Stimulated activated CD8-positive, alpha-beta memory T cell treated with anti-CD3 and anti-CD28 coated beads, Interleukin-15, amount 100 ng/mL, for 24 hours (primary cell): ENCODE results near the gene SEC24D.

Experiments
- DNase-seq: peaks from one replicate; pipeline ENCODE4 v3.0.0-alpha.2; 2020; ENCODE audit warnings: low read depth

SEC24D gene

GRCh38 chr4:118751629-118752323, 84.2 kb downstream of the SEC24D start:
- no peak for DNase-seq

DNA sequence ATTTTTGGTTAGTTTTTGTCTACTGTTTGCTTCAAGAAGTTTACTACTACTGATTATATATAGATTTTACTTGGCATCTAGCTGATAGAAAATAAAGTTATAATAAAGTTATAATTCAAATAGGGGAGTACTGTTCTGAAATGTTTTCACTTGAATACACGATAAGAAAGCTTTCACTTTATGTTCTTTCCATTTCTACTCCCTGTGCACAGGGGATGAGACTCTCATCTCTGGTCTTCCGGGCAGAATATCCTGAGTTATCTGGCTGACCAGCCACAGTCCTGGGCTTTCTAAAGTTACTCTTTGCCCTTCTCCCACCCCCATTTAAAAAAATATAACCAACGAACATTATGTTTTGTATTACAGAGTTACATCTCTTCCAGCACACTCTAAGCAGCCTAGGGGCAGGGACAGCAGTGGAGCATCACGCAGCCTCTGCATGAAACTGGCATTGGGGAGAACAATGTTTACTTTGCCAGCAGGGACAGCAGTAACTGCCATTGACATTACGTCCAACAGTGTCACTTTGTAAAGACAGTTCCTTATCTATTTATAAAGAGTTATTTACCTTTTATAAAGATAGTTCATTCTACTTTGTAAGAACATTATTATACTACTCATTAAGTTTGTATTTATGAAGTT, 86.5 kb downstream of the SEC24D start:
- no peak for DNase-seq

GRCh38 chr4:118746251-118746919, 89.5 kb downstream of the SEC24D start:
- DNase-seq = no peak

GRCh38 chr4:118745357-118745756, 90.6 kb downstream of the SEC24D start:
- no peak for DNase-seq

- no peak for DNase-seq
Observed at GRCh38 chr4:118743867-118744266, 92.1 kb downstream of the SEC24D start.

- DNase-seq = no peak
Observed at GRCh38 chr4:118742050-118742449, 93.9 kb downstream of the SEC24D start.

DNA sequence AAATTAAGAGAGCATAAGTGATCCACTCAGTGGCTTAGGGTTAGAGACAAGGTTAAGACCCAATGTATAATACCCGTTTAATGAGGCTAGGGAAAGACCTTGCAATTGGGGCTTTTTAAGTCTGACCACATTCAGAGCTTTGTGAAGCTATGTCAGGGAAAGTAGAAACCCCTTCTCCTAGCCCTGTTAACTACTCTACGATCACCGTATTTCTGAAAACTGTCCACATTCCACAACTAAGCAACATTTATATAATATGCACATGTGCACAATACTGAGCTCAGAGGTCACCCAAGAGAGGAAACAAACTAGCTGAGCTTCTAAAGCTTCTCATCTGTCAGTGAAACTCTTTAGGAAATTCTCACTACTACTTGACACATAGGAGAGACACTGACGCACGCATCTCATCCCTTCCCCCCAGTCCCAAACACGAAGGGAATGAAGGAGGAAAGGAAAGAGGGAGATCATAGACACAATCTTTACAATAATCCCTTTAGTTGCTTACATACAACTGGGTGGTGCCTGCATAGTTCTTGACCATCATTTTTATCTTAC, 94.5 kb downstream of the SEC24D start:
- no peak for DNase-seq

- no peak for DNase-seq
Observed at GRCh38 chr4:118740869-118741268, 95.1 kb downstream of the SEC24D start.

GRCh38 chr4:118739022-118739713, 96.8 kb downstream of the SEC24D start:
- no peak for DNase-seq

DNA sequence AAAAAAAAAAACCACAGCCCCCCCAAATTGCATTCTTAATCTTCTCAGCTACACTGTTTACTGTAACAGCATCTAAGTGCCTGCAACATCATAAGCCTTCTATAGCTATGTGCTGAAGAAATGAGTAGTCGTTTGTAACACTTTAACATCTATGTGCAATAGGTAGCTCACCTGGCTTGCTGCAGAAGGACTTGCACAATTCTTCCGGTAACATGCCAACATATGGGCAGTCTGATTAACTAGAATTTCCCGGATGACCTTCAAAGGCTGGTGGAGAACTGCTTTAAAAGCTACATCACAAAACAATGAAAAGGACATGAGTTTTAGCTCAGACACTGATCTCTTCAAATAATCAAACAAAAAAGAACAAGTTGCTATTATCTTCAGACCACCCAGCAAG, 97.8 kb downstream of the SEC24D start:
- no peak for DNase-seq

DNA sequence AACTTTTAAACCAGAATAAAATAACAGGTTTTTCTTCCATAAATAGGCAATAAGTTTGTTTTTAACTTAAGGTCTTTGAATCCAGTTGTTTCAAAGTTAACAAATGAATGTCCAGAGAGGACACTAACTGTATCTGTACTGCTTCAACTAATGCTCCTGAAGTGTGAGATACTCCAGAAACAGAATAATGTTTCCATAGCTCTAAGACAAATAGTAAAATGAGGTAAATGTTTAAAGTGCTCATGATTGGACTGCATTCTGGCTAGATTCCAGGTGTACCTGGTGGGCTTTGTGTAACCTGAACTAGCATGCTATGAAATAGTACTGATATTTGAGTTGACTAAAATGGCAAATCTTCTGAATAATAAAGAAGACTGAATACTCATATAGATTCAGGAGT, 99.0 kb downstream of the SEC24D start:
- no peak for DNase-seq

- no peak for DNase-seq
Observed at GRCh38 chr4:118734491-118735205, 101.3 kb downstream of the SEC24D start.

DNA sequence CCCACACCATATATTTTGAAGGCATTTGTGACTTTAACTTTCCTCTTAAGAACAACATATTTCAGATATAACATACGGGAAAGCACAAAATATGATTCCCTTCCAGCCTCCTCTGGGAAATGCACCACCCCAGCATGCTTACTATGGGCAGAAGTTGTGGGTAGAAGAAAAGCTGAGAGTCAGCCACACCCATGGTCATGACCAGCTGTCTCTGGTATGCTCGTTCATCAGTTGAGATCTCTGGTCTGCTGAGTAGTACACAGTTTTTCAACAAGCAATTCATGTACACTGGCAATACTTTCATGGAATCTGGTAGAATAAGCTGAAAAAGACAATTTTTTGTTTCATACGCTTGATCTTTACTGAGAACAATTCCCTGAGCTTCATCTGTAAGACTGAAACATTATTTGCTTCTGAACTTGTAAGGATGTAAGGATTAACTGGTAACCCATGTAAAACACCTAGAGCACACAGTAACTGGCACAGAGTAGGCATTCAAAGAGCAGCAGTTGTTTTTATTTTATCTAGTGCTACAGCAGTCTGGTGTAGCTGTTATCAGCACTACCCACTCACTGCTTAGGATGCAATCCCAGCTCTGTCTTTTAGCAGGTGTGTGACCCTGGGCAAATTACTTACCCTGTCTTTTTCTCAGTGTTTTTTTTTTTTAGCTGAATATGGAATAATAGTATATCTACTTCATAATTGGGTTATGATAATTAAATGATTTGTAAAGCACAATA, 103.2 kb downstream of the SEC24D start:
- no peak for DNase-seq

GRCh38 chr4:118730683-118731082, 105.2 kb downstream of the SEC24D start:
- DNase-seq = no peak

DNA sequence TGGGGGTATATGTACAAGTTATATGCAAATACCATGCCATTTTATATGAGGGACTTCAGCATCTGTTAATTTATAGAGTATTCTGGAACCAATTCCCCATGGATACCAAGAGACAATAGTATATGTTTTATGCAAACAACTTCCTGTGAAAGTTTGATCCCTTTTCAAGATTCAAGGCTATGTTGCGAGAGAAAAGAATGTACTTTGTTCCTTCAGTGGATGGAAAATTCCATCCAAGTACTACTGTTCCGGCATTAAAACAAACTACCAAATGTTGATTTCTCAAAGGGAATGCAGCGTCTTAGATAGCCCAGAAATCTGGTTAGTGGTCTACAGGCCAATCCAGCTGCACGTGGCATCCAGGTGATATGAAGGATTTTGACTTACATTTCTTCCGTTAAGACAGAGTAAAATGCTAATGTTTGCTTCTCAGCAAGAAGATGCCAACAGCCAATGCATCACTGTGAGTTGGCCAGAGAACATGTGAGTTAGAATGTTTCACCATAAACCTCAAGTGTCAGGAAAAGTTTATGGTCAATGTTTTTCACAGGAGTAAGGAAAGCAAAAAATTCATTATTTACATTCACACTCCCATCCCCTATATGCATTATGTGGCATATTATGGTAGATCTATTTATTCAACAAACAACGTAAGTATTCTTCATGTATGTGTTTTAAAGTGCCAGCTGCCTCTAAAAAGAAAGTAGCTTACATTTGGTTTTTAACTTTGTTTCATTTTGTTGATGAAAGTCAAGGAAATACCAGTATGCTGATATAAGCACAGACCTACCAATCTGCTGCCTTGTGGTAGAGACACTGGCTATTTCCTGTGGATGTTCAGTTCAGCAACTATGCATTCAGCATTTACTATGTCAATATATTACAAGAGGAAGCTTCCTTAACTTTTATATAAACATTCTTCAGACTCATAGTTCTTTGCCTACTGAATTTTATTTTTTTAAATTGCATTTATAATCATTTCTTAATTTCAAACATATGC, 106.3 kb downstream of the SEC24D start:
- DNase-seq = no peak

DNA sequence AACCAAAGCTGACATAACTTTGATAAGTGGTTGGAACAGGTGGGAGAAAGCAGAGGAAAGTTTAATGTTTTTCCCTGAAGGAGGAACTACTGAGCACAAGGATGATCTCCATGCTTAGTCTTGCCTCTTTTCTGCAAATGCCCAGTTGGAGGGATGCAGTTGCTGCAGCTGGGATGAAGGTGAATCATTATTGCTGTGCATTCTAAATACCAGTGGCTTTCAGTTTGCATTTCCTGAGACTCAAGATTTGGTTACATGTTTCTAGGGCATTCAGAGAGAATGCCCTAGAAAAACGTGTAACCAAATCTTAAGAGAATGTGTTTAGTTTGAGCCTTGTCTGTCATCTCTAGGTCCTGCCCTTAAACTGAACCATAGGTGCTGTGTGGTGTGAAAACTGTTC, 108.6 kb downstream of the SEC24D start:
- DNase-seq = no peak

- no peak for DNase-seq
Observed at GRCh38 chr4:118723369-118723768, 112.6 kb downstream of the SEC24D start.

DNA sequence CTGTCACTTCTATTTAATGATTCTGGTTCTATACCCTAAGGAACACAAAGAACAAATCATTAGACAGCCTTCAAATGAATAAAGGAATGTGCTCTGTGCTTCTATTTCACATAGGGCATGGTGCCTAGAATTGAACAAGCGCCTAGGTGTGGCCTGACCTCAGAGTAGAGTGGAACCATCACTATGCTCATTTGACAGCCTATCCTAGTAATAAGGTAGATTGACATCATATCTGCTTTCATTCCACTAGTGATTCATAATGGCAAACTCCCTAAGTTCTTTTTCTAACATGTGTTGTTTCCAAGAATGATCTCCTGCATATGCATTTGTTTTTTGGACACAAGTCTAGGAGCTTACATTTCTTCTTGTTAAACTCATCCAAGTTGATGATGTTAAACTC, 114.2 kb downstream of the SEC24D start:
- DNase-seq = no peak

GRCh38 chr4:118718511-118719170, 117.3 kb downstream of the SEC24D start:
- DNase-seq = no peak
